ENCODE measurements around the gene ELK3. TPM values are rescaled to one million over a fixed set of nuclear protein-coding genes. Genes with fewer than 3 reads are reported as not detected.

The ELK3 gene
- total RNA-seq, 1 experiment from 2014 or later = 23.8 TPM

DNA sequence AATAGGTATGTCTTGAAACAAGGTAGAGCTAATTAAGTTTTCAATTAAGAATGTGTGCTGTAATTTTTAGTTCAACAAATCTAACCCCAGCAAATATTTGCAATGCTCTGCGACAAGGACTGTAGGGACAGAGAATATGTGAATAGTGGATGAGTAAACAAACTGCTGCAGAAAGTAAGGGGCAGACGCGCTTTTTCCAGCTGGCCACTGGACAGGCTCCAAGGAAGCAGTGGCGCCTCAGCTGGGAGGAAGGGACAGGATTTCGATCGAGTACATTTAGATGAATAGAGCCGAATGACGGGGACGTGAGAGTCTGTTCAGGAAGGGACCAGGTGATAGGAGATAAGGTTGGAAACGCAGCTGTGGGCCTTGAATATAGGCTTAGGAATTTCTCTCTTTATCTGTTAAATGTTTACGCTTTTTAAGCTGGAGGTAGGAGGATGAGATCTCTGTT is 69.3 kb downstream of the ELK3 start:
- peaks cover 3% of the 10 kb centered on the region for H3K36me3 ChIP-seq (replicated peaks; ENCODE audit: control insufficient read depth, insufficient read depth, low read length)
- no peak overlapping the region for H3K4me3 ChIP-seq (ENCODE audit: insufficient read depth, low read depth, low read length)
- DNase-seq = no peak
- H3K27me3 ChIP-seq (ENCODE audit: control insufficient read depth, insufficient read depth, low read length) = no peaks in the 10 kb centered on the region

DNA sequence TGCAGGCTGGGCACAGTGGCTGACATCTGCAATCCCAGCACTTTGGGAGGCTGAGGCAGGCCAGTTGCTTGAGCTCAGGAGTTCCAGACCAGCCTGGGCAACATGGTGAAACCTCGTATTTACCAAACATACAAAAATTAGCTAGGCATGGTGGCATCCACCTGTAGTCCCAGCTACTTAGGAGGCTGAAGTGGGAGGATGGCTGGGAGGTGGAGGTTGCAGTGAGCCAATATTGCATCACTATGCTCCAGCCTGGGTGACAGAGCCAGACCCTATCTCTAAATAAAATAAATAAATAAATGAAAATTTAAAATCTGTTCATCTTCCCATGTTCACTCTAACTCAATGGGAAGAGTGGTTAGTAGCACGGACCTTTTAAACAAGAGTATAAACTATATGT is 71.2 kb downstream of the ELK3 start:
- no peak for DNase-seq
- no peak overlapping the region for H3K4me3 ChIP-seq (ENCODE audit: insufficient read depth, low read depth, low read length)
- H3K27me3 ChIP-seq (ENCODE audit: control insufficient read depth, insufficient read depth, low read length) = no peaks in the 10 kb centered on the region
- H3K36me3 ChIP-seq (replicated peaks; ENCODE audit: control insufficient read depth, insufficient read depth, low read length) = peaks cover 3% of the 10 kb centered on the region

DNA sequence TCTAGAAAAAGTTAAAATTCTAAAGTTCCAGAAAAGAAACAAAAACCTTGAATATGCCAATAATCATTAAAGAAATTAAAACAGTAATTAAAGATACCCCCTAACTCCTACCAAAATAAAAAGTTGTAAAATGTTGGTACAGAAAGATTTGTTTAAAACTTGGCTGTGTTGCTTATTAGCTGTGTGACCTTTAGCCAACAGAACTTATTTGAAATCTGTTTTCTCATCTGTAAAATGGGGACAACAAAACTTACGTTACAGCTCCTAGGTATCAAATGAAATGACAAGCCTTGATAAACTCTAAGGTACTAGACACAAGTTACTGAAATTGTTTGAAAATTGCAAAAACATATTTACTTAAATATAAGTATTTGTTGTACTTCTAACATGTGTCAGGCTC is 71.7 kb downstream of the ELK3 start:
- no peak for DNase-seq
- Histone ChIP-seq H3K36me3 (replicated peaks; ENCODE audit: control insufficient read depth, insufficient read depth, low read length) (peaks cover 2% of the 10 kb centered on the region), H3K27me3 (ENCODE audit: control insufficient read depth, insufficient read depth, low read length) (no peaks in the 10 kb centered on the region), H3K4me3 (ENCODE audit: insufficient read depth, low read depth, low read length) (no peak overlapping the region)

DNA sequence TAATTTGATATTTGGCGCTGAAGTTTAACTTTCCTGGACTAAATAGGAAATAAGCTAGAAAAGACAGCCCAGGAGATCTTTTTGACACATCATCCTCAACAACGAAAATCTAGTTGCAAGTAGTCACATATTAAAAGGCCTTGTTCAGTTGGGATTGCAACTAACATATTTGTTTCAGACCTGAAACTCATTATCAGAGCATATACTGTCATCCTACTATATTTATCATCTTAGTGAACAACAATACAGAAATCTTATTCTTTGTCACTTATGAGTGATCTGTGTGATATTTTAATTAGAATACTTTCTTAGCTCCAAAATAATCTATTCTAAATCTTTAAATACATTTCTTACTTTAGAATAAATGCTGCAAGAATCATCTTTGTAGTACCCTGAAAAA is 72.1 kb downstream of the ELK3 start:
- H3K27me3 ChIP-seq (ENCODE audit: control insufficient read depth, insufficient read depth, low read length) = no peaks in the 10 kb centered on the region
- no peak for DNase-seq
- peaks cover 2% of the 10 kb centered on the region; the same call in 1 of the 2 replicates for H3K36me3 ChIP-seq (replicated peaks; ENCODE audit: control insufficient read depth, insufficient read depth, low read length)
- H3K4me3 ChIP-seq (ENCODE audit: insufficient read depth, low read depth, low read length) = no peak overlapping the region

DNA sequence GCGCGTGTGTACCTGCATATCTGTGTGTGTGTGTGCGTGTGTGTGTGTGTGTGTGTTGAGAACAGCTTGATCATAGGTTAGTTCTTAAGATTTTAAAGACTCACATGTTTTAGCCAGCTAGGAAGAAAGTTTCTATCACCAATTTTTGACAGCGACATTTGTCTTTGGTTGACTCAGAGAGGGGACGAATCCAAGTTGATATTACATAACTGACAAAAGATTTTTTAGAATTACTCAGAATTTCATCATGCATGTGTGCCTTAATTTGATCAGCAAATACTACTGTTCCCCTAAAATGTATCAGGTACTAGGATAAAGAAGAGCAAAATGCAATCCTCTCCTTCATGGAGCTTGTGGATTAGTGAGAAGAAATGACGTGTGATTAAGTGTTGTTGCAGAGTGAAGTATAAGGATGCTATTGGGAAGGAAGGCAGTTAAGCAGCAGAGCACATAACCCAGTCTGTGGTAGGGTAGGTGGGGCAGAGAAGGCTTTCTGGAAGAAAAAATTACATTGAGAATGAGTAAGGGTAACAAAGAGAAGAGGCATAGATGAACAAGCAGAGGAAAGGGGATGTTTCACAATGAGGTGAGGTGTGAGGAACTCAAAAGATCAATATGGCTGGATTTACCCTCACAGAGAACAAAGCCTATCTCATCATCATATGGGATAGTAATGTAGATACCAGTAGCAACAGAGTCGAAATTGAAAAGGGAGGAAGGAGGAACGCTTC is 77.5 kb downstream of the ELK3 start:
- Histone ChIP-seq H3K27me3 (ENCODE audit: control insufficient read depth, insufficient read depth, low read length) (no peaks in the 10 kb centered on the region), H3K4me3 (ENCODE audit: insufficient read depth, low read depth, low read length) (no peak overlapping the region), H3K36me3 (replicated peaks; ENCODE audit: control insufficient read depth, insufficient read depth, low read length) (no peaks in the 10 kb centered on the region)
- DNase-seq = no peak

DNA sequence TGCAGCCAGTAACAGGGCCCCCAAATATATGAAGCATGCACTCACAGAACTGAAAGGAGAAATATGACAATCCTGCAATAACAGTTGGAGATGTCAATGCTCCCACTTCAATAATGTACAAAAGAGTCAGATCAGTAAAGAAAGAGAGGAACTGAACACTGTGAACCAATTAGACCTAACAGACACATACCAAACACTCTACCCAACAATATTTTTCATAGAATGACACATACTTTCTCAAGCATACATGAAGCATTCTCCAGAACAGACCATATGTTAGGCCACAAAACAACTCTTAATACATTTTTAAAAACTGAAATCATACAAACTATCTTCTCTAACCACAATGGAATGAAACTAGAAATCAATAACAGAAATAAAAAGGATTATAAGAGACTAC is 80.2 kb downstream of the ELK3 start:
- Histone ChIP-seq H3K27me3 (ENCODE audit: control insufficient read depth, insufficient read depth, low read length) (no peaks in the 10 kb centered on the region), H3K4me3 (ENCODE audit: insufficient read depth, low read depth, low read length) (no peak overlapping the region), H3K36me3 (replicated peaks; ENCODE audit: control insufficient read depth, insufficient read depth, low read length) (no peaks in the 10 kb centered on the region)
- no peak for DNase-seq

DNA sequence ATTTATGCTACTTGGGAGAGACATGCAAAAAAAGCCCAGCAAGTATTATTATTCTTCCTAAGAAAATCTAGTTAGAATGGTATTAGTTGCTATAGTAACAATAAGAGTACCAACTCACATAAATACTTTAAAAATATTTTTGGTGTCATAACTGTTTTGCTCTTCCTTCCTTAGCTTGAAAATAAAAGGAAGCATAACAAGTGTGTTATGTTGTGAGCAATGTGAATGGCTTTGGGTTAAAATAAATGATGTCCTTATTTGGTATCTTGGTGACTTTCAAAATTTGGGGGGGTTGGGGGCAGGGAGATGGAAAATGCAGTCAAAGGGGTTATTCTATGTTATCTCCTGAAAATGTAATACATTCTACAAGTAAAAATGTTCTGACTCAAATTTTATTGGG is 91.0 kb downstream of the ELK3 start:
- DNase-seq = no peak
- Histone ChIP-seq H3K4me3 (ENCODE audit: insufficient read depth, low read depth, low read length) (no peak overlapping the region), H3K27me3 (ENCODE audit: control insufficient read depth, insufficient read depth, low read length) (no peaks in the 10 kb centered on the region), H3K36me3 (replicated peaks; ENCODE audit: control insufficient read depth, insufficient read depth, low read length) (peaks cover 1% of the 10 kb centered on the region)

DNA sequence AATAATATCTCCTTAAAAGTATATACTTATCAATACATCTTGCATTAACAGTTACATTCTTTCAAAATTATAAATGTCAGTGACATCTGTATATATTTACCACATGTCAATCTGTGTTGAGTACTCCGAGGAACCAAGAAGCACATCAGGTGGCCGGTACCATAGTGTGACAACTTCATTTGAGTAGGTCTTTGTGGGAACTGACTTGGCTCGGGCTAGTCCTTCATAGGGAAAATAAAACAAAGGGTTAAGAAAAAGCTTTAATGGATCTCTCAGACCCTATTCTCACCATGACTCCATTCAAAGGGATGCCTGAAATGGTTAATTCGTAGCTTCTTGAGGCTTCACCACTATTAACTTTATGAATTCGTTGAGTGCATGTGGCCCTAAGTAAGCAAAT is 94.9 kb downstream of the ELK3 start:
- DNase-seq = peak; percentile 9
- no peaks in the 10 kb centered on the region; the same call in none of the 2 replicates for H3K36me3 ChIP-seq (replicated peaks; ENCODE audit: control insufficient read depth, insufficient read depth, low read length)

DNA sequence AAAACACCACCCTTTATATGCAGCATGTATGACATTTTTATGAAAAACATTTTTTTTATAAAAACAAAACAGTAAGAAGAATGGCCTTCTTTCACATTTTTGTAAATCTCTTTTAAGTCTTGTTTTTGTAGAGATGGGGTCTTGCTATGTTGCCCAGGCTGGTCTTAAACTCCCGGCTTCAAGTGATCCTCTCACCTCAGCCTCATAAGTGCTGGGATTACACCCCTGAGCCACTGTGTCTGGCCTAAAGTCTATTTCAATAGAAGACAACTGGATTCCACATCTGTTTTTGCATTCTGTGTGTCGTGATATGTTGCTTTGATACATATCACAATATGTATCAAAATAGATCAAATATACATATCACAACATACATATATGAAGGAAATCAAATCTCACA is 98.9 kb downstream of the ELK3 start:
- H3K4me3 ChIP-seq (ENCODE audit: insufficient read depth, low read depth, low read length) = no peak overlapping the region
- H3K27me3 ChIP-seq (ENCODE audit: control insufficient read depth, insufficient read depth, low read length) = no peaks in the 10 kb centered on the region
- H3K36me3 ChIP-seq (replicated peaks; ENCODE audit: control insufficient read depth, insufficient read depth, low read length) = no peaks in the 10 kb centered on the region; the same call in 1 of the 2 replicates
- no peak for DNase-seq

More for the DNA sequence above, 94.9 kb downstream of the ELK3 start:
- Histone ChIP-seq H3K4me3 (ENCODE audit: insufficient read depth, low read depth, low read length) (no peak overlapping the region), H3K27me3 (ENCODE audit: control insufficient read depth, insufficient read depth, low read length) (no peaks in the 10 kb centered on the region)

DNA sequence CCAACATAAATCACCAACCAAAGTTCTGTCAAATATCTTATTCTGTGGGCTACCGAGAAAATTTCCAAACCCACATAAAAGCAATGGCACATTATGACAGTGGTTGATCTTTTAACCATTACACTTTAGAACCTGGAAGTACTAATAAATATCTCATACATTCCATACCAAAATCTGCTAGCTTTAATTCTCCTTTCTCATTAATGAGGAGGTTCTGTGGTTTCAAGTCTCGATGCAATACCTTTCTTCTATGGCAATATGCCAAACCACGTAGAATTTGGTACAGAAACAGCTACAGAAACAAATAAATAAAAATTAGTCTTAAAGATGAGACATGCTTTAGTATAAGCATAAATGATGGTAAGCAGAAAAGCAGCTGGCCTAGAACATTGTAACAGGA is 100.7 kb downstream of the ELK3 start:
- no peak overlapping the region for H3K4me3 ChIP-seq (ENCODE audit: insufficient read depth, low read depth, low read length)
- no peak for DNase-seq
- H3K36me3 ChIP-seq (replicated peaks; ENCODE audit: control insufficient read depth, insufficient read depth, low read length) = no peaks in the 10 kb centered on the region
- H3K27me3 ChIP-seq (ENCODE audit: control insufficient read depth, insufficient read depth, low read length) = no peaks in the 10 kb centered on the region

DNA sequence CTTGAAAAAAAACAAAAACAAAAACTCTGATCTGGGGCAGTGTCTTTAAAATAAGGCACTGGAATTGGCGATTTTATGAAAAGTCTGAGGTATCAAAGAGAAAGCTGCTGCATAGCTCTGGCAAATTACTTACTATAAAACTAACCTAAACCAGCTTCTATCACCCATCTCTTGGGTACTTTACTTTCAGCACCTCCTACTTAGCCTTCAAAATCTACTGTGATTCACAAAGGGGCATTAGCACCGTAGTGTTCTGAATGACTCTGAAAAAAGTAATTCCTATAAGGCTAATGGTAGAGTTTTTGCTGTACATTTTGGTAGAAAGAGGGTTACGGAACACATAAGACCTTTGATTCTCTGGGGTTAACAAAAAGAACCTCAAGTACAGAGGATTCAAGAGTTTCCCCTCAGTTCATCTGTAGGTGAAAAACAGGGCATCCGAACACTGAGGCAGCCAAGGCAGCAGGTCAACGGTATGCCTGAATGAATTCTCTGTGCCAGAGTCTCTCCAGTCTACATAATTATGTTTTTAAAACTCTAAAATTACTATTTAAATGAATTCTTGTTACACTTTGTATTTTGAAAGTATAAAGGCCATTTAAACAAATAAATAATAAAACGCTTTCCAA is 101.5 kb downstream of the ELK3 start:
- no peak for DNase-seq
- no peaks in the 10 kb centered on the region for H3K27me3 ChIP-seq (ENCODE audit: control insufficient read depth, insufficient read depth, low read length)
- no peak overlapping the region for H3K4me3 ChIP-seq (ENCODE audit: insufficient read depth, low read depth, low read length)
- H3K36me3 ChIP-seq (replicated peaks; ENCODE audit: control insufficient read depth, insufficient read depth, low read length) = no peaks in the 10 kb centered on the region

DNA sequence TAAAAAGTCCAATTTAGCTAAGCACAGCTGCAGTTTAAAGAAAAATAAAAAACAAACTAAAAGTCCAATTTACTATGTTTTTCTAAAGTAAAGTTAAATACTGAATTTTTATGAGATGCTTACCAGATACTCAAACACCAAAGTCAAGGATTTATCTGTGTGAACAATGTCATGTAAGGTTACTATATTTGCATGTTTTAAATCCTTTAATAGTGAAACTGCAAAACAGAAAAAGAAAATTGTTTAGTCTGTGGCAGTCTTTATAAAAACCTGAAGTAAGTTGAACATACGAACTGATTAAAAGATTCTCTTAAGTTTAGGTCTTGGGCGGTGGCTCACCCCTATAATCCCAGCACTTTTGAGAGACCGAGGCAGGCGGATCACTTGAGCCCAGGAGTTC is 103.3 kb downstream of the ELK3 start:
- DNase-seq = no peak
- H3K27me3 ChIP-seq (ENCODE audit: control insufficient read depth, insufficient read depth, low read length) = no peaks in the 10 kb centered on the region
- no peaks in the 10 kb centered on the region for H3K36me3 ChIP-seq (replicated peaks; ENCODE audit: control insufficient read depth, insufficient read depth, low read length)
- no peak overlapping the region for H3K4me3 ChIP-seq (ENCODE audit: insufficient read depth, low read depth, low read length)

DNA sequence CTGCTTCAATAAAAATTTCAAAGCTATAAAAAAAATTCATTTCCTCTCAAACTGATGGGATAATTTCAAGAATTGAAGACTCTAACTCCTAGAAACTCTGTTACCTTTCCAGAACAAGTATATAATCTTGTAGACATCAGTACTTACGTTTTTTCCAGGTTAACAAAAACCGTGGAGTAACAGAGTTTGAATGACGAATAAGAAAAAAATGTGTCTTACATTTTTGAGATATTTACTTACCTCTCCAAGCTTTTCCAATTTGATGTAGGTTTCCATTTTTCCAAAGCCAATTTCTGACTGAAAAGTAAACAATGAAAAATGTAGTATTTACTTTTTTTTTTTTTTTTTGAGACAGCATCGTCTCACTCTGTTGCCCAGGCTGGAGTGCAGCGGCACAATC is 105.9 kb downstream of the ELK3 start:
- DNase-seq = no peak
- H3K27me3 ChIP-seq (ENCODE audit: control insufficient read depth, insufficient read depth, low read length) = no peaks in the 10 kb centered on the region
- H3K36me3 ChIP-seq (replicated peaks; ENCODE audit: control insufficient read depth, insufficient read depth, low read length) = no peaks in the 10 kb centered on the region
- no peak overlapping the region for H3K4me3 ChIP-seq (ENCODE audit: insufficient read depth, low read depth, low read length)

DNA sequence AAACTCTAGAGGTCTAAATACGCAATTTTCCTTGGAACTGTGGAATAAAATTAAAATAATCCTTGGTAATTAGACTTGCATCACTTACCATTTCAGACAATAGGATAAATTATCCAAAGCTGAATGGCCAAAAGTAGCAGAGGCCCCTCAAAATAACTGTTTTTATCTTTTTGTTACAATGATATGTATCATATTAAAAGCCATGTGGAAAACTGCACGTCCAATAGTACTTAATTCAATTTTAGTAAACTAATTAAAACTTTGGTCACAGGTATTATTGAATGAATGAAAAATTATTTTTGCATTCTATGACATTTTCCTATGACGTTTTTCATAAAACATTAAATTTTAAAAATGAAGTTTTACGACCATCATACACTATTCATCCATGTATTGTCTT is 107.6 kb downstream of the ELK3 start:
- DNase-seq = no peak
- Histone ChIP-seq H3K4me3 (ENCODE audit: insufficient read depth, low read depth, low read length) (no peak overlapping the region), H3K27me3 (ENCODE audit: control insufficient read depth, insufficient read depth, low read length) (no peaks in the 10 kb centered on the region), H3K36me3 (replicated peaks; ENCODE audit: control insufficient read depth, insufficient read depth, low read length) (no peaks in the 10 kb centered on the region)

DNA sequence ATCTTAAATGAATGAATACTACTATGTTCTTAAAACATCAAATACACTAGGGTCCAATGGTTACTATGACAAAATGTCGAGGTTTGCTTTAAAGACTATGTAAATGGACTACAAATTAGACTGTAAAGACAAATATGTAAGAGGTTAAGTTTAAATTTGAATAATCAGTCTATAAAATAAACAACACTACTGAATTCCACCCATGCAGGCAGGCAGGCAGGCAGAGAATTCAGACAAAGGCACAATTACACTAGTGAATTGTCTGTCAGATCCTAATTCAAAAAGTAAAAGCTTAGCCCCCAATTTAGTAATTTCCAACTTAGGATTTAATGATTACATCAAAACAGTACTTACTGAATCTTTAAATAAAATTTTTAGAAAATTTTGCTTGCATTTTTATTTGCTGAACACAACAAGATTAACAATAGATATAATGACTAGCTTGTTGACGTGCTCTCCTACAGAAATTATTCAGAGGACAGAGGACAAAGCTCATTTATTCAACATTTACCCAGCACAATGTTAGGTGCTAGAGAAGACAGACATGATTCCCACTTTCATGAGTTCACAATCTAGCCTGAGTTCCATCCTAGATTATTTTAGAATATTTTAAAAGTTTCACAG is 108.6 kb downstream of the ELK3 start:
- Histone ChIP-seq H3K4me3 (ENCODE audit: insufficient read depth, low read depth, low read length) (no peak overlapping the region), H3K27me3 (ENCODE audit: control insufficient read depth, insufficient read depth, low read length) (no peaks in the 10 kb centered on the region), H3K36me3 (replicated peaks; ENCODE audit: control insufficient read depth, insufficient read depth, low read length) (no peaks in the 10 kb centered on the region)
- no peak for DNase-seq
